HCT116 (cell line): ENCODE measurements around the gene PPM1H. TPM values are rescaled to one million over a fixed set of nuclear protein-coding genes. Genes with fewer than 3 reads are reported as not detected.

ENCODE experiments used
- microRNA counts: library from miRNA; unstranded; fragments of <30 nt; microRNA quantifications from one replicate; lab custom pipeline; 2015
- microRNA-seq: library from miRNA; unstranded; fragments of <30 nt; microRNA quantifications from one replicate; pipeline ENCODE4, GENCODE V29; 2016; ENCODE audit warnings: borderline number of aligned reads
- total RNA-seq: library from RNA; stranded (reverse); gene quantifications from one replicate; pipeline ENCODE4 v1.2.1, GENCODE V29; 2021; ENCODE audit not compliant: unreplicated experiment

Gene PPM1H
- total RNA-seq, 1 experiment from 2014 or later = 8.0 TPM

MicroRNAs encoded within 50 kb of the gene (microRNA counts, 767-probe panel; counts per million panel counts)
- 18,900 counts per million, percentile 35 among the panel's probes with 10 or more counts for microRNA hsa-let-7i-5p (lab: Ali Mortazavi, UCI)

Small RNA genes lying within 50 kb of the gene (microRNA-seq; reads per million reads assigned to microRNA genes)
- gene MIRLET7I = 37,989 reads per million, percentile 98 among the genes with 10 or more reads in this experiment

Other genes with a start within 250 kb of the PPM1H start
- 0.07 TPM for gene AVPR1A, start 216.1 kb upstream of the PPM1H start, total RNA-seq